K562 (cell line): ENCODE measurements around the gene SEC16A. TPM values are rescaled to one million over a fixed set of nuclear protein-coding genes. Genes with fewer than 3 reads are reported as not detected.

ENCODE experiments used
- ATAC-seq: fragments of 200-7000 bp; cut with Tn5 transposase; 3 replicates; pipeline ENCODE4 v1.9.1; 2020; ENCODE audit warnings: moderate library complexity
- BruUV-seq: library from RNA; stranded (reverse); fragments of 400-500 nt; replicated peaks from 2 replicates; lab custom pipeline; 2021; lab: Mats Ljungman, UMichigan
- CTCF ChIA-PET: fragments of 300-600 bp; formaldehyde crosslinking; extraction: SDS; loops from one replicate; lab custom pipeline; 2021; ENCODE audit warnings: low intra/inter-chr PET ratio; lab: Yijun Ruan, JAX
- POLR2A ChIA-PET: fragments of 300-600, 350-650 bp; sonication (Branson Sonifier 250); formaldehyde crosslinking; extraction: SDS; loops from one replicate; lab custom pipeline; 2021; ENCODE audit warnings: antibody characterized with exemption, inconsistent platforms; lab: Yijun Ruan, JAX
- DNase-seq, 4 experiments: peaks; one replicate each; pipeline versions ENCODE4 v3.0.0 to v3.0.0-alpha.2; 2011 to 2018; ENCODE audit warnings: low spot score in 3 of 4, mixed read lengths in 3 of 4; ENCODE audit errors: extremely low read depth in 1 of 4
- FAIRE-seq: peaks from 2 replicates; lab custom pipeline; 2011; peaks lifted over from hg19 to GRCh38; lab: Jason Lieb, UNC
- H2AFZ ChIP-seq: 2 replicates; pipeline ENCODE4 v1.6.0; 2011; ENCODE audit warnings: low read depth, low read length, control low read depth, inconsistent platforms
- H3K27ac ChIP-seq: fragments of 200-600 bp; 3 replicates; pipeline ENCODE4 v1.8.0; 2011; ENCODE audit warnings: low read depth, mild to moderate bottlenecking, control low read depth, inconsistent platforms, low read length, moderate library complexity, mixed read lengths; ENCODE audit errors: extremely low read depth
- H3K27me3 ChIP-seq, 2 experiments: fragments of 300-600 bp in 1 of 2; 2 replicates in 1 of 2; 3 replicates in 1 of 2; pipeline versions ENCODE4 v1.6.0 to v1.8.0; 2011; ENCODE audit warnings: inconsistent platforms in 2 of 2, low read length in 2 of 2, mild to moderate bottlenecking in 1 of 2, mixed read lengths in 1 of 2, moderate library complexity in 1 of 2; ENCODE audit not compliant: control insufficient read depth in 2 of 2, insufficient read depth in 2 of 2
- H3K36me3 ChIP-seq: fragments of 300-600 bp; 3 replicates; pipeline ENCODE4 v1.8.0; 2011; ENCODE audit warnings: mild to moderate bottlenecking, low read length, inconsistent platforms; ENCODE audit not compliant: control insufficient read depth, insufficient read depth
- H3K4me1 ChIP-seq, 2 experiments: fragments of 200-600 bp in 1 of 2; replicated peaks in 1 of 2; 2 replicates in 1 of 2; 3 replicates in 1 of 2; pipeline versions ENCODE4 v1.5.1 to v1.8.0; 2011; ENCODE audit warnings: inconsistent platforms in 2 of 2, low read length in 2 of 2, mild to moderate bottlenecking in 1 of 2, mixed read lengths in 1 of 2, moderate library complexity in 1 of 2; ENCODE audit not compliant: control insufficient read depth in 2 of 2, insufficient read depth in 2 of 2
- H3K4me2 ChIP-seq: 2 replicates; pipeline ENCODE4 v1.6.1; 2011; ENCODE audit warnings: low read length, control low read depth, inconsistent platforms, mixed read lengths; ENCODE audit not compliant: insufficient read depth
- H3K4me3 ChIP-seq: fragments of 200-600 bp; sonication (generic), shearing (Covaris generic); 2 replicates; pipeline ENCODE4 v1.5.1; 2016; ENCODE audit warnings: control low read depth, inconsistent platforms
- H3K79me2 ChIP-seq: fragments of 200-600 bp; 3 replicates; pipeline ENCODE4 v1.8.0; 2011; ENCODE audit warnings: low read length, inconsistent platforms; ENCODE audit not compliant: control insufficient read depth, insufficient read depth
- H3K9ac ChIP-seq, 2 experiments: 2 replicates each; pipeline versions ENCODE4 v1.6.0 to v1.6.1; 2011; ENCODE audit warnings: low read depth in 2 of 2, low read length in 2 of 2, control low read depth in 1 of 2, inconsistent platforms in 1 of 2, mild to moderate bottlenecking in 1 of 2, mixed read lengths in 1 of 2; ENCODE audit not compliant: insufficient read depth in 1 of 2
- H3K9me1 ChIP-seq: one replicate; pipeline ENCODE4 v1.6.0; 2011; ENCODE audit warnings: inconsistent platforms, mild to moderate bottlenecking, low read length, moderate library complexity; ENCODE audit not compliant: control insufficient read depth, insufficient read depth
- H3K9me3 ChIP-seq: replicated peaks from 2 replicates; pipeline ENCODE4 v1.5.1; 2011; ENCODE audit warnings: low read depth, low read length, inconsistent platforms; ENCODE audit not compliant: control insufficient read depth, insufficient read depth
- H4K20me1 ChIP-seq: replicated peaks from 2 replicates; pipeline ENCODE4 v1.6.1; 2011; ENCODE audit warnings: low read length, inconsistent platforms, mixed read lengths; ENCODE audit not compliant: control insufficient read depth, insufficient read depth
- MAFK ChIP-seq: IDR thresholded peaks from 2 replicates; pipeline ENCODE4 v1.6.1; 2011; ENCODE audit warnings: low read length, improper control_type of control experiment
- MEF2A ChIP-seq: IDR thresholded peaks from 2 replicates; pipeline ENCODE4 v1.6.1; 2011; ENCODE audit warnings: low read depth, mild to moderate bottlenecking, low read length, moderate library complexity; ENCODE audit not compliant: control insufficient read depth
- POLR2G ChIP-seq: fragments of 200-400 bp; formaldehyde crosslinking; IDR thresholded peaks from 2 replicates; pipeline ENCODE4 v1.6.1; 2017; ENCODE audit warnings: low read depth, mild to moderate bottlenecking, antibody characterized with exemption, low read length, moderate library complexity
- RBFOX2 ChIP-seq: fragments of 200-400 bp; formaldehyde crosslinking; IDR thresholded peaks from 2 replicates; pipeline ENCODE4 v1.6.1; 2017; ENCODE audit warnings: low read depth, mild to moderate bottlenecking, low read length, moderate library complexity
- ZNF717 ChIP-seq: fragments of 250-450 bp; sonication (Bioruptor Pico); IDR thresholded peaks from 2 replicates; pipeline ENCODE4 v1.5.0; 2021
- WGBS: fragments of 100-300 bp; shearing (Covaris generic); methylation state at CpG from one replicate; pipeline ENCODE4 v1.1.6; 2016; ENCODE audit warnings: low coverage, mixed read lengths; ENCODE audit not compliant: insufficient coverage; ENCODE audit errors: missing lambda C conversion rate; 5-methylcytosine and 5-hydroxymethylcytosine counted together
- in situ Hi-C: fragments of 300-500 bp; cut with MboI; formaldehyde crosslinking; loops from 4 replicates; pipeline ENCODE4 v1.15.0; 2018; ENCODE audit warnings: inconsistent platforms, mixed read lengths
- intact Hi-C: fragments of 100-400 bp; cut with micrococcal nuclease; formaldehyde crosslinking; loops from 2 replicates; pipeline ENCODE4 v1.14.2; 2022
- polyA plus RNA-seq, 8 experiments: library from polyadenylated mRNA; depleted of rRNA in 4 of 8; stranded (reverse) in 5 of 8; unstranded in 3 of 8; fragments of >200 nt; fragmentation: Nextera tagmentation in 2 of 8; fragmentation: Illumina TruSeq in 1 of 8; extraction: Ambion mirVana in 2 of 8; extraction: Trizol in 1 of 8; gene quantifications; 2 replicates each; pipeline versions ENCODE4 v1.2.1 to v1.2.3, GENCODE V29; 2011 to 2014; ENCODE audit warnings: inconsistent platforms in 1 of 8, missing spikeins in 1 of 8
- total RNA-seq, 7 experiments: library from RNA; depleted of rRNA in 6 of 7; stranded (reverse); fragments of >200 nt in 6 of 7; fragmentation: Illumina TruSeq in 2 of 7; extraction: Trizol in 2 of 7; gene quantifications; 2 replicates each; pipeline versions ENCODE4 v1.2.1 to v1.2.3, GENCODE V29; 2011 to 2021; ENCODE audit warnings: low replicate concordance in 1 of 7
- TF ChIP-seq, protein P1 (sequence below): IDR thresholded peaks from 2 replicates; pipeline ENCODE4 v1.6.1; 2016; ENCODE audit warnings: missing genetic modification characterization, missing compliant biosample characterization

The SEC16A gene
- total and polyA plus RNA-seq, 9 of the 15 experiments (the other 6 are each of a cell fraction or from before 2014, with no cell fraction given), result 8.3 to 62.8 (median 14.0) TPM

DNA sequence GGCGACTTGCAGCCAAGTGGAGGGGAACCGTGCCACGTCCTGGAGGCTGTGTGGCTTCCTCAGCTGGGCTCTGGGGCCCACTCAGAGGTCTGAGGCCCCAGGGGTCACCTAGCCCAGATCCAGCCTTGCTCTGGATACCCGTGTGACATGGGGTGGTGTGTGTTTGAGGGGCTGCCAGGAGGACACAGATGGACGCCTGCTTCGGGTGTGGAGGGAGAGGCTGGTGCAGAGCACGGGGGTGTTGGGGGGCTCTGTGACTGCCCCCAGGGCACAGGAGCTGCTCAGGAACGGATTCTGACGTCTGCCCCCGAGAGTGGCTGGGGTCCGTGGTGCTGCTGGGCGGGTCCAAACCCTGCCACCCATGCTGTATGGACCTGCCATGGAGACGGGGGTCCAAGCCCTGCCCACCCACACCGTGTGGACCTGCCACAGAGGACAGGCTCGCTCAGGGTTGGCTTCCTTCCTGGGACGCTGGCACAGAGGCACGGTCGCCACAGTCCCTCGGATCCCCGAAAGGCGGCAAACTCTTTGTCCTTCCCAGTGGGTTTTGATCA, 53.7 kb downstream of the SEC16A start:
- H2AFZ ChIP-seq, result no peak overlapping the region
- peaks cover 55% of the 10 kb centered on the region for H3K36me3 ChIP-seq
- in situ Hi-C loops, result no loop called here
- no peak for ATAC-seq
- BruUV-seq, result no TSS peak
- H3K4me1 ChIP-seq, result peaks cover 0 to 24% of the 10 kb centered on the region in 2 experiments; a peak in 2 of 5 replicates
- no peak for FAIRE-seq
- POLR2A ChIA-PET, result interaction anchor here (0.6 to 1.5 kb wide), 4 partner anchors 9 to 298 kb away, joined by 3 read pairs; no protein-coding TSS in a partner anchor
- TF ChIP-seq MAFK, result no peak
- TF ChIP-seq RBFOX2, result 0 out of 2 replicates have a peak, but pooled peaks have one; percentile 18
- TF ChIP-seq POLR2G, result peak; percentile 55; the same call in 1 of the 2 replicates
- H3K27ac ChIP-seq, result no peak overlapping the region
- 93% methylated on average over 19 of the region's 21 CpGs for WGBS
- H3K9me1 ChIP-seq, result peaks cover 9% of the 10 kb centered on the region
- no peaks in the 10 kb centered on the region for H3K9me3 ChIP-seq
- H3K79me2 ChIP-seq, result no peaks in the 10 kb centered on the region; the same call in 2 of the 3 replicates
- CTCF ChIA-PET, result no interaction called here
- no peaks in the 10 kb centered on the region for H4K20me1 ChIP-seq
- H3K9ac ChIP-seq, result peak overlapping the region in 1 of 2 experiments; percentile 41; a peak in 2 of 4 replicates
- H3K4me2 ChIP-seq, result no peak overlapping the region
- intact Hi-C loops, result no loop called here
- H3K4me3 ChIP-seq, result no peak overlapping the region
- DNase-seq, result no peak
- no peaks in the 10 kb centered on the region for H3K27me3 ChIP-seq

DNA sequence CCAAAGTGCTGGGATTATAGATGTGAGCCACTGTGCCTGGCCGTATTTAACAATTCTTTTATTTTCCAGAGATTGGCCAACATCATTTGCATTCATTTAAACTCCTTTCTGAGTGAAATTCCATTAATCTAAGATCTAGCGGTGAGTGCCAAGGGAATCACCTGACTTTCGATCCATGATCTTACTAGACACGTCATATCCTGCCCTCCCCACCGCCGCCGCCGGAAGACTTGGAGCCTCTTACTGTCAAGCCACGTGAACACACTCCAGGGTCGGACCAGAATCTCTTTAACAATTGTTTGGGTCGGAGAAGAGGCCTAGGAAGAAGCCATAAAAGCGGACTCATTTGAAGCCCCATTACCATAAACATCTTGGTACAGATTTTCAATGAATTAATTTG, 56.1 kb downstream of the SEC16A start:
- intact Hi-C loops, result no loop called here
- DNase-seq (no peak), ATAC-seq (no peak), FAIRE-seq (no peak)
- Histone ChIP-seq H3K27ac (no peak overlapping the region), H3K79me2 (no peaks in the 10 kb centered on the region), H4K20me1 (no peaks in the 10 kb centered on the region), H3K4me3 (no peak overlapping the region), H3K9me1 (peaks cover 9% of the 10 kb centered on the region), H3K27me3 (no peaks in the 10 kb centered on the region), H3K4me2 (no peak overlapping the region), H3K36me3 (peaks cover 64% of the 10 kb centered on the region), H2AFZ (no peak overlapping the region), H3K4me1 (peaks cover 0 to 25% of the 10 kb centered on the region in 2 experiments; a peak in 2 of 5 replicates), H3K9ac (no peak overlapping the region), H3K9me3 (no peaks in the 10 kb centered on the region)
- WGBS, result 61% methylated on average over 12 of the region's 12 CpGs
- no TSS peak for BruUV-seq
- in situ Hi-C loops, result no loop called here
- POLR2A ChIA-PET, result no interaction called here
- CTCF ChIA-PET, result no interaction called here
- TF ChIP-seq, protein P1, sequence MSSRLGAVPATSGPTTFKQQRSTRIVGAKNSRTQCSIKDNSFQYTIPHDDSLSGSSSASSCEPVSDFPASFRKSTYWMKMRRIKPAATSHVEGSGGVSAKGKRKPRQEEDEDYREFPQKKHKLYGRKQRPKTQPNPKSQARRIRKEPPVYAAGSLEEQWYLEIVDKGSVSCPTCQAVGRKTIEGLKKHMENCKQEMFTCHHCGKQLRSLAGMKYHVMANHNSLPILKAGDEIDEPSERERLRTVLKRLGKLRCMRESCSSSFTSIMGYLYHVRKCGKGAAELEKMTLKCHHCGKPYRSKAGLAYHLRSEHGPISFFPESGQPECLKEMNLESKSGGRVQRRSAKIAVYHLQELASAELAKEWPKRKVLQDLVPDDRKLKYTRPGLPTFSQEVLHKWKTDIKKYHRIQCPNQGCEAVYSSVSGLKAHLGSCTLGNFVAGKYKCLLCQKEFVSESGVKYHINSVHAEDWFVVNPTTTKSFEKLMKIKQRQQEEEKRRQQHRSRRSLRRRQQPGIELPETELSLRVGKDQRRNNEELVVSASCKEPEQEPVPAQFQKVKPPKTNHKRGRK (tag), result no peak
- no peak for TF ChIP-seq MEF2A
- TF ChIP-seq ZNF717 (CRISPR knock-in tag), result no peak
